Neural cell (in vitro differentiated cells): ENCODE results near the gene IGSF1. TPM values are rescaled to one million over a fixed set of nuclear protein-coding genes. Genes with fewer than 3 reads are reported as not detected.

ENCODE experiments used
- H2AFZ ChIP-seq: fragments of 200-600, 300-800 bp; sonication (generic), shearing (Covaris generic); 2 replicates; pipeline ENCODE4 v1.6.0; 2014; ENCODE audit warnings: low read depth, mild to moderate bottlenecking, antibody characterized with exemption, low read length, moderate library complexity
- H3F3A ChIP-seq: fragments of 200-600 bp; shearing (Covaris generic); 2 replicates; pipeline ENCODE4 v1.6.1; 2016; ENCODE audit warnings: mild to moderate bottlenecking, moderate library complexity, mixed read lengths, antibody characterized with exemption, low read length; ENCODE audit not compliant: insufficient read depth, poor library complexity, severe bottlenecking
- H3K27ac ChIP-seq: fragments of 200-600, 300-800 bp; sonication (generic), shearing (Covaris generic); 2 replicates; pipeline ENCODE4 v1.5.1; 2014; ENCODE audit warnings: mild to moderate bottlenecking, low read length, moderate library complexity
- H3K27me3 ChIP-seq: fragments of 300-800, 200-600 bp; sonication (generic), shearing (Covaris generic); 2 replicates; pipeline ENCODE4 v1.6.0; 2014; ENCODE audit warnings: mild to moderate bottlenecking, low read depth, low read length, moderate library complexity; ENCODE audit not compliant: insufficient read depth
- H3K36me3 ChIP-seq: fragments of 300-800, 200-600 bp; sonication (generic), shearing (Covaris generic); 2 replicates; pipeline ENCODE4 v1.5.1; 2014; ENCODE audit warnings: mild to moderate bottlenecking, antibody characterized with exemption, low read length, moderate library complexity; ENCODE audit not compliant: insufficient read depth
- H3K4me2 ChIP-seq: fragments of 300-800, 200-600 bp; sonication (generic), shearing (Covaris generic); 2 replicates; pipeline ENCODE4 v1.6.0; 2014; ENCODE audit warnings: mild to moderate bottlenecking, low read length
- H3K4me3 ChIP-seq: fragments of 300-800, 200-600 bp; sonication (generic), shearing (Covaris generic); 2 replicates; pipeline ENCODE4 v1.5.1; 2014; ENCODE audit warnings: mild to moderate bottlenecking, low read length, moderate library complexity
- H3K79me2 ChIP-seq: fragments of 200-600 bp; shearing (Covaris generic); replicated peaks from 2 replicates; pipeline ENCODE4 v1.6.0; 2014; ENCODE audit warnings: mild to moderate bottlenecking, low read length, moderate library complexity; ENCODE audit not compliant: insufficient read depth
- H3K9ac ChIP-seq: fragments of 300-800, 200-600 bp; sonication (generic), shearing (Covaris generic); 2 replicates; pipeline ENCODE4 v1.6.1; 2016; ENCODE audit warnings: mild to moderate bottlenecking, low read length, mixed read lengths
- H3K9me2 ChIP-seq: fragments of 200-600 bp; shearing (Covaris generic); 2 replicates; pipeline ENCODE4 v1.6.1; 2016; ENCODE audit warnings: mild to moderate bottlenecking, low read length, mixed read lengths; ENCODE audit not compliant: insufficient read depth
- H3K9me3 ChIP-seq: fragments of 200-600, 300-800 bp; sonication (generic), shearing (Covaris generic); 2 replicates; pipeline ENCODE4 v1.6.1; 2016; ENCODE audit warnings: mild to moderate bottlenecking, mixed run types, low read length, moderate library complexity, mixed read lengths
- H4K20me1 ChIP-seq: fragments of 200-600 bp; shearing (Covaris generic); 2 replicates; pipeline ENCODE4 v1.6.1; 2016; ENCODE audit warnings: mild to moderate bottlenecking, mixed run types; ENCODE audit not compliant: insufficient read depth
- CTCF ChIP-seq: fragments of 450-650 bp; IDR thresholded peaks from 2 replicates; pipeline ENCODE4 v1.5.1; 2014; ENCODE audit warnings: antibody characterized with exemption, mild to moderate bottlenecking, moderate library complexity; ENCODE audit not compliant: poor library complexity, severe bottlenecking
- EP300 ChIP-seq: fragments of 450-650 bp; conservative IDR thresholded peaks from 2 replicates; pipeline ENCODE4 v1.6.1; 2014; ENCODE audit warnings: antibody characterized with exemption, mild to moderate bottlenecking, moderate library complexity; ENCODE audit not compliant: poor library complexity, severe bottlenecking
- EZH2 ChIP-seq: fragments of 200-600, 300-800 bp; shearing (Covaris generic), sonication (generic); IDR thresholded peaks from 2 replicates; pipeline ENCODE4 v1.6.1; 2014; ENCODE audit warnings: antibody characterized with exemption, low read length, borderline replicate concordance, mild to moderate bottlenecking; ENCODE audit not compliant: insufficient read depth, poor library complexity, severe bottlenecking
- MXI1 ChIP-seq: fragments of 450-650 bp; conservative IDR thresholded peaks from 2 replicates; pipeline ENCODE4 v1.6.1; 2014; ENCODE audit warnings: antibody characterized with exemption, mild to moderate bottlenecking; ENCODE audit not compliant: poor library complexity, severe bottlenecking
- POLR2AphosphoS5 ChIP-seq: IDR thresholded peaks from 2 replicates; pipeline ENCODE4 v1.6.1; 2012
- RAD21 ChIP-seq: fragments of 450-650 bp; conservative IDR thresholded peaks from 2 replicates; pipeline ENCODE4 v1.6.1; 2014; ENCODE audit warnings: antibody characterized with exemption, mild to moderate bottlenecking, moderate library complexity
- REST ChIP-seq: IDR thresholded peaks from 2 replicates; pipeline ENCODE4 v1.6.1; 2012; ENCODE audit warnings: borderline replicate concordance
- SMC3 ChIP-seq: fragments of 450-650 bp; conservative IDR thresholded peaks from 2 replicates; pipeline ENCODE4 v1.6.1; 2014; ENCODE audit warnings: antibody characterized with exemption, mild to moderate bottlenecking, moderate library complexity; ENCODE audit not compliant: poor library complexity
- TAF1 ChIP-seq: IDR thresholded peaks from 2 replicates; pipeline ENCODE4 v1.6.1; 2012; ENCODE audit warnings: low read depth
- polyA plus RNA-seq: library from polyadenylated mRNA; depleted of rRNA; stranded (reverse); fragments of >200 nt; gene quantifications from 2 replicates; pipeline ENCODE4 v1.2.3, GENCODE V29; 2014

IGSF1 gene
- polyA plus RNA-seq, 1 donor from 2014 or later: 2.6 TPM

GRCh38 chrX:131271274-131271673, 17.8 kb downstream of the IGSF1 start:
- Histone ChIP-seq H3K4me3 (no peak overlapping the region), H3K27me3 (no peaks in the 10 kb centered on the region), H3K79me2 (no peaks in the 10 kb centered on the region), H3K9me3 (no peaks in the 10 kb centered on the region), H3K9me2 (no peaks in the 10 kb centered on the region), H3K36me3 (no peaks in the 10 kb centered on the region), H2AFZ (no peak overlapping the region), H3K9ac (no peak overlapping the region), H3F3A (no peaks in the 10 kb centered on the region), H3K4me2 (no peak overlapping the region), H4K20me1 (no peaks in the 10 kb centered on the region), H3K27ac (no peak overlapping the region)
- TF ChIP-seq RAD21 (no peak), REST (no peak)

GRCh38 chrX:131270080-131270479, 19.0 kb downstream of the IGSF1 start:
- Histone ChIP-seq H4K20me1 (no peaks in the 10 kb centered on the region), H3F3A (no peaks in the 10 kb centered on the region), H3K9ac (no peak overlapping the region), H3K9me3 (no peaks in the 10 kb centered on the region), H3K9me2 (no peaks in the 10 kb centered on the region), H2AFZ (no peak overlapping the region), H3K4me2 (no peak overlapping the region), H3K4me3 (no peak overlapping the region), H3K79me2 (no peaks in the 10 kb centered on the region), H3K27me3 (no peaks in the 10 kb centered on the region), H3K27ac (no peak overlapping the region), H3K36me3 (no peaks in the 10 kb centered on the region)
- no peak for TF ChIP-seq TAF1

GRCh38 chrX:131264665-131265064, 24.4 kb downstream of the IGSF1 start:
- Histone ChIP-seq H3F3A (no peaks in the 10 kb centered on the region), H4K20me1 (no peaks in the 10 kb centered on the region), H3K27me3 (no peaks in the 10 kb centered on the region), H2AFZ (no peak overlapping the region), H3K4me2 (no peak overlapping the region), H3K4me3 (no peak overlapping the region), H3K9me3 (no peaks in the 10 kb centered on the region), H3K9me2 (no peaks in the 10 kb centered on the region), H3K9ac (no peak overlapping the region), H3K36me3 (no peaks in the 10 kb centered on the region), H3K27ac (no peak overlapping the region), H3K79me2 (no peaks in the 10 kb centered on the region)
- TF ChIP-seq MXI1 (no peak), POLR2AphosphoS5 (no peak), SMC3 (no peak), EZH2 (no peak), RAD21 (no peak), EP300 (no peak), TAF1 (no peak), REST (no peak), CTCF (no peak)
